Dedifferentiated amniotic fluid mesenchymal stem cell (primary cell): ENCODE data around the gene CEP112.
"Not testable (repeated sequence)": the region's sequence is repeated elsewhere in the genome, so short reads cannot be mapped to it uniquely, and the experiment has no call there.

Source experiments
- DNase-seq: peaks from one replicate; pipeline ENCODE4 v3.0.0-alpha.2; 2016; ENCODE audit errors: extremely low spot score

The CEP112 gene

DNA sequence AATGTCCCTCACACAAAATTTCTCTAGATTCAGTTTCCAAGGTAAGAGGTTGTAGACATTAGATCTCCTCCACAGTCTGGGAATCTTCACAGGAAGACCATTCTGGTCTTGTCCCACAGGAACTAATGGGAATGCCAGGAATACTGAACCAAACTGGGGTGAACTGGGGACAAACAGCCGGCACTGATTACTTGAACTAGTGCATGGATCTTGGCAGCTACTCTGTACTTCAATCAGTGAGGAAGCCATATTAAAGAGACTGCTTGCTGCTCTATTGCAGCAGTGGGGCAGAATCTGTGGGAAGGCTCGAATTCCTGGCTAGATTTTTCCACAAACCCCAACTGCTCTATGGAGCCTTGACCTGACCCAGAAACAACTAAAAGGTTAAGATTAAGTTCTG lies 361.6 kb downstream of the CEP112 start:
- no peak for DNase-seq

DNA sequence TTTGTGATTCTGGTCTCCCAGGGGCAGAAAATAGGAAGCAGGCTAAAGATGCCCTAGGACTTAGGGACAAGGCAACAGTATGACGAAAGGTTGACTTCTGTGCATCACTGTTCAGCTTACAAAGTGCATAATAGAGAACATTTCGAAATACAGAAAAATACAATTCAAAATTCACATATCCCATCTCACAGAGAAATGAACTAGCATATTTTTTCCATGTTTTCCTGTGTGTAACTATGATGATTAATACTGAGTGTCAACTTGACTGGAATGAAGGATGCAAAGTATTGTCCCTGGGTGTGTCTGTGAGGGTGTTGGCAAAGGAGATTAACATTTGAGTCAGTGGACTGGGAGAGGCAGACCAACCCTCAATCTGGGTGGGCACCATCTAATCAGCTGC lies 365.4 kb downstream of the CEP112 start:
- DNase-seq: not testable (repeated sequence)

DNA sequence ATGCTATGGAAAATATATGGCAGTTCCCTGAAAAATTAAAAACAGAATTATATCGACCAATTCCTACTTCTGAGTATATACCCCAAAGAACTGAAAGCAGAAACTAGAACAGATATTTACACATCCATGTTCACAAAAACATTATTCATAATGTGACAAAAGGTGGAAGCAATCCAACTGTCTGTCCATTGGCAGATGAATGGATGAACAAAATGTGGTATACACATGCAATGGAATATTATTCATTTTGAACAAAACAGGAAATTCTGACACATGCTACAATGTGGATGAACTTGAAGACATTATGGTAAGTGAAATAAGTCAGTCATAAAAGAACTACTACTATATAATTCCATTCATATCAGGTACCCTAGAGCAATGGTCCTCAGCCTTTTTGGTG lies 367.0 kb downstream of the CEP112 start:
- no peak for DNase-seq

DNA sequence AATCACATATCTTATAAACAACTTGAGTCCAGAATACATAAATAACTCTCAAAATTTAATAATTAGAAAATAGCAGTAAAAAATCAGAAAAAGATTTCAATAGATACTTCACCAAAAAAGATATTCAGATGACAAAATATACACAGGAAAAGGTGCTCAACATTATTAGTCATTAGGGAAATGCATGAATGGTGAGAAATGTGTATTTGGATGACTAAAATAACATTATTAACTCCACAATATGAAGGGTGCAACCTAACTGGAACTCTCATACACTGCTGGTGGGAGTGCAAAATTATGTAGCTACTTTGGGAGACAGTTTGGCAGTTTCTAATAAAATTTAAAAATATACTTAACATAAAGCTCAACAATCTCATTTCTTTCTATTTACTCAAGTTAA lies 368.2 kb downstream of the CEP112 start:
- DNase-seq: no peak

DNA sequence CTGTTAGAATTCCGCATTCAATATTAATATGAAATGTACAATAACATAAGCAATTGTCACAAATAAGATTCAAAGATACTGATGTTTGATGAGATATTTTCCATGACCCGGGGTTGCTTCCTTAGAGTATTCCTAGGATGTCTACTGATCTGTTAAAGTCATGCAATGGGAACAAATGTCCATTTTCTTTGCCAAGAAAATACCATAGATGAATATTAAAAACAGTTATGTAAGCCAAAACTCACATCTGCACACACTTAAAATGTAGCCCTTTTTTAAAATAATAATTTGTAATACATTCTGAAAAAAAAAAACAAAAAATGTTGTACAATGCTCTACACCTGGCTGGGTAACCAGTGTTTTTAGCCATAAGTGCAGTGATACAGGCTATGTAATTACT lies 371.1 kb downstream of the CEP112 start:
- no peak for DNase-seq

- DNase-seq: no peak
These were observed 371.6 kb downstream of the CEP112 start for GRCh38 chr17:65820306-65820705.

GRCh38 chr17:65819810-65820209 lies 372.1 kb downstream of the CEP112 start:
- DNase-seq: no peak

DNA sequence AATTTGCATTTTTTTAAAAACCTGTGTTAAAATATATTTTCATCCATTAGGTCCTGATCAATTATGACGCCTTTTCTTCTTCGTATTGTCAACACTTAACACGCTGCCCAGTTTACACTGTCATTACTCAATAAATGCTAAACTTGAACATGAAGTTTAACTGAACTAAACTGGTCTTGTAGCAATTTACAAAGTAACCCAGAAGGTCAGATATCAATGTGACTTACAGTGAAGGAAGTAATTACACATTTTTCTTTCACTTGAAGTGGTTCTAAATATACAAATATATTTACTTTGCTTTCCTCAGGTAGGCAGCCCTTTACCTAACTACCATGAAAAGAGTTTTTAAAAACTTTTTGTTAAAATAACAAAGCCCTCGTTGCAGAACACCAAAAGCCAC lies 374.0 kb downstream of the CEP112 start:
- no peak for DNase-seq

DNA sequence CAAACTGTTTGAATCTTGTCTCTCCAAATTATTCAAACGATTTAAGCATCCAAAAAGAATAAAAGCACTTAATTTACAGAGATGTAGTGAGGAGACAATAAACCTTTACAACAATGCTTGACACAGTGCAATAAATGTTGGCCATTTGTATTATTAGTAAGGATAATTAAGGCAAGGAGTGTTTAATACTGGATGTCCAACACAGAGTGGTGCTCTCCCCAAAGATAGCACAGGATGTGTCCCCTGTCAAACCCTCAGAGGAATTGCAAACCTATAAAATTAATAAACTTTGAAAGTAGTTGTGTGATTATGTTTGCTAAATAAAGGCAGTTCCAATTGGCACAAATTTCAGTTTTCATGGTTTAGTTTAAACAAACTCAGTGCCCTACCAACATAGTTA lies 377.5 kb downstream of the CEP112 start:
- no peak for DNase-seq

GRCh38 chr17:65813306-65813705 lies 378.6 kb downstream of the CEP112 start:
- DNase-seq: no peak

DNA sequence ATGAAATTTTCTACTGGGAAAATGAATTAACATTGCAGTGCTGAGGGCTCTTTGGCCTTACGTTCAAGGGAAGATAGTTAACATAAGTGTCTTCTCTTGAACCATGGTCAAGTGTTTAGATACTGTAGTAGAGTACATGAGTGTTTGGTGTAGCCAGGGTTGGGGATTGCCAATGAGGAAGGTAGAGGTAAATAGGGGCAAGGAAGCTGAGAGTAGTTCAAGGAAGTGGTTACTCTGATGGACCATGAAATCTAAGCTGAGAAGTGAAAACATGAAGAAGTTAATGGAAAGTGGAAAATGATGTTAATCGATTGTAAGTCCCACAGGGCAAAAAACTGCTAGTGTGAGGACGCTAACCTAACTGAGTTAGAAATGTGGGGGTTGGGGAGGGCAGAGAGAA lies 380.9 kb downstream of the CEP112 start:
- no peak for DNase-seq

- DNase-seq: no peak
These were observed 382.6 kb downstream of the CEP112 start for GRCh38 chr17:65809366-65809765.

DNA sequence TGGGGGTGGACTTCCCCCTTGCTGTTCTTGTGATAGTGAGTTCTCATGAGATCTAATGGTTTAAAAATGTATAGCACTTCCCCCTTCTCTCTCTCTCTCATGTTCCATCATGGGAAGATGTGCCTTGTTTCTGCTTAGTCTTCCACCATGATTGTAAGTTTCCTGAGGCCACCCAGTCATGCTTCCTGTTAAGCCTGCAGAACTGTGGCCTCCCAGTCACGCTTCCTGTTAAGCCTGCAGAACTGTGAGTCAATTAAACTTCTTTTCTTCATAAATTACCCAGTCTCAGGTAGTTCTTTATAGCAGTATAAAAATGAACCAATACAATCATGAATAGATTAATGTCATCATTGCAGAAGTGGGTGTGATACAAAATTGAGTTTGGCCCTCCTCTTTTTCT lies 383.4 kb downstream of the CEP112 start:
- DNase-seq: not testable (repeated sequence)

GRCh38 chr17:65807361-65807760 lies 384.6 kb downstream of the CEP112 start:
- no peak for DNase-seq

DNA sequence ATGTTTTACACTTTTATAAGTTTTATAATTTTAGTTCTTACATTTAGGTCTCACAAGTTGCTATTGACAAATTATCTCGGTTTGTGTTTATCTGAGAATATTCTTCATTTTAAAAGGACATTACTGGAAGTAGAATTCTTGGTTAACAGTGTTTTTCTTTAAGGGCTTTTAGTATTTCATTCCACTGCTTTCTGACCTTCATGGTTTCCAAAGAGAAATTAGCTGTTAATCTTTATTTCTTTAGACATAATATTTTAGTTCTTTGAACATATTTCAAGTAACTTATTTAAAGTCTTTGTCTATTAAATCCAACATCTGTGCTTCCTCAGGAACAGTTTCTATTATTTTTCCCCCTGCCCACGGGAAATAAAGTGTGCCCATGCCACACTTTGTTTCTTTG lies 390.4 kb downstream of the CEP112 start:
- DNase-seq: no peak

DNA sequence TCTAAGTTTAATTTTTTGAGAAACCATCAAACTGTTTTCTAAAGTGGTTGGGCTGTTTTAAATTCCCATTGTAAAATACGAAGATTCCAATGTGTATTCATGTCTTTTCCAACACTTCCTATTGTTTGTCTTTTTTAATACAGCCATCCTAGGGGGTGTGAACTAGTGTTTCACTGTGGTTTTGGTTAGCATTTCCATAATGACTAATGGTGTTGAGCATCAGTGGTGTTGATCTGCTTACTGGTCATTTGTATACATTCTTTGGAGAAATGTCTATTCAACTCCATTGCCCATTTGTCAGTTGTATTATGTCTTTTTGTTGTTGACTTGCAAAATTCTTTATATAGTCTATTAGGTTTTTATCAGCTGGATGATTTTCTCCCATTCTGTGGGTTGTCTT lies 391.3 kb downstream of the CEP112 start:
- DNase-seq: no peak

GRCh38 chr17:65799869-65800268 lies 392.1 kb downstream of the CEP112 start:
- no peak for DNase-seq

- no peak for DNase-seq
These were observed 392.5 kb downstream of the CEP112 start for GRCh38 chr17:65799454-65799853.

GRCh38 chr17:65797809-65798208 lies 394.1 kb downstream of the CEP112 start:
- no peak for DNase-seq

DNA sequence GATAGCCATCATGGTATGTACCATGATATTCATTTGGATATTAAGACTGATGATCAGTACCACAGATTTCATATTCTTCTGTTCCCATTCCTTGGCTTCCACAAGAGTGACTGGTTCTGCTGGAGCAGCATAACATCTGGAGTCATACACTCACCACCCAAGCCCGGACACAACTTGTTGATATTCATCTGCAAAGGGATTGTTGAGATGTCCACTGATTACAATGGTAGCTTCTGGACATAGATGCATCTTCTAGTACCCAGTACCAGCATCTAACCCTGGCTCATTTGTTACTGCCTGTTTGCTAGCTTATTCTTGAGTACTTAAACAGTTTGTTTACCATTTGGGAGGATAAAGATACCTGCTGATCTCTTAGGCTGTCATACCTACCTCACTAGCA lies 394.8 kb downstream of the CEP112 start:
- no peak for DNase-seq

DNA sequence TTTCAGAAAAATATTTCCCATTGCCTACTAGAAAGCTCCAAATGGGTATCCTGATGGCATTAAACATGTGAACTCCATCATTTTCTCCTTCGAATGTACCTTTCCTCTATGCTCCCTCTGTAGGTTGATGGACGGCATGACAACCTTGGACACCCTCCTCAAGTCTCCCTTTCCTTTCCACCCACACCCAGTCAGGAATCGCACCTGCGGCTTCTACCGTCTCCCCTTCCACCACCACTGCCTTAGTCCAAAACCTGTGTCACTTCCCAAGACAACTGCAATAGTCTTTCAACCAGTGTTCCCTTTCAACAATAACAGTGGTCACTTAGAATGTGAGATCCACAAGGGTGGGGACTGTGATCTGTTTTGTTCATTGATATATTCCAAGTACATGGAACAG lies 397.4 kb downstream of the CEP112 start:
- DNase-seq: no peak

GRCh38 chr17:65790241-65790640 lies 401.7 kb downstream of the CEP112 start:
- DNase-seq: no peak

DNA sequence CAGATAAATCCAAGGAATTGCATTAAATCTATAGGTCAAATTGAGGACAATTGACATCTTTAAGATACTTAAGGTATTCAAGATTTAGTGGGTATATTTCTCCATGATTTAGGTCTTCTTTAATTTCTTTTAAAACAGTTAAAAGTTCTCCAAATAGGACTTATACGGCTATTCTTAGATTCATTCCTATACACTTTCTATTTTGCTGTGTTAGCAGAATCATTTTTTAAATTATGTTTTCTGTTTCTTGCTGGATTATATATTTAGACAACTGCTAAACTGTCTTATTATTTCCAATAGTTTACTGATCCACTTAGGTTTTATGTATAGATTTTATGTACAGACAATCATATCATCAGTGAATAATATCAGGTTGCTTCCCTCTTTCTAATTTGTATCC lies 404.4 kb downstream of the CEP112 start:
- no peak for DNase-seq

DNA sequence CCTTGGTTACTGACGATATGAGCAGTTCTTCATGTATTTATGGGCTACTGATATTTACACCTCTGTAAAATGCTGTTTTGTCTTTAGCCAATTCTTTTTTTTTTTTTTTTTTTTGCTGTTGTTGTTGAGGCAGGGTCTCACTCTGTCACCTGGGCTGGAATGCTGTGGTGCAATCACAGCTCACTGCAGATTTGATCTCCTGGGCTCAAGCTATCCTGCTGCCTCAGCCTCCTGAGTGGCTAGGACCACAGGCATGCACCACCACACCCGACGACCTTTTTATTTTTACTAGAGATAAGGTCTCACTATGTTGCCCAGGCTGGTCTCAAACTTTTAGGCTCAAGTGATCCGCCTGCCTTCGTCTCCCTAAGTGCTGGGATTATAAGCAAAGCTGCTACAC lies 405.5 kb downstream of the CEP112 start:
- no peak for DNase-seq

- DNase-seq: peak; percentile 91
These were observed 406.8 kb downstream of the CEP112 start for GRCh38 chr17:65785109-65785508.
